Duodenal mucosa (tissue), 2 donors: ENCODE results near the gene TMEM198.

Experiments used
- H3K27ac ChIP-seq: one replicate; pipeline ENCODE4 v1.7.0; 2013; ENCODE audit warnings: low read depth, low read length
- H3K27me3 ChIP-seq, 2 donors: one replicate each; pipeline ENCODE4 v1.7.0; 2013; ENCODE audit warnings: low read length in 2 of 2, control low read depth in 1 of 2; ENCODE audit not compliant: insufficient read depth in 2 of 2, control insufficient read depth in 1 of 2
- H3K36me3 ChIP-seq, 2 donors: one replicate each; pipeline ENCODE4 v1.7.0; 2013; ENCODE audit warnings: low read length in 2 of 2, control low read depth in 1 of 2; ENCODE audit not compliant: insufficient read depth in 2 of 2, control insufficient read depth in 1 of 2
- H3K4me1 ChIP-seq, 2 donors: one replicate each; pipeline ENCODE4 v1.7.0; 2013; ENCODE audit warnings: low read length in 2 of 2, control low read depth in 1 of 2; ENCODE audit not compliant: insufficient read depth in 2 of 2, control insufficient read depth in 1 of 2
- H3K4me3 ChIP-seq, 2 donors: one replicate each; pipeline ENCODE4 v1.7.0; 2013; ENCODE audit warnings: low read length in 2 of 2, low read depth in 1 of 2
- H3K9ac ChIP-seq, 2 donors: one replicate each; pipeline ENCODE4 v1.7.0; 2013; ENCODE audit warnings: low read length in 2 of 2, low read depth in 1 of 2
- H3K9me3 ChIP-seq, 2 donors: one replicate each; pipeline ENCODE4 v1.7.0; 2013; ENCODE audit warnings: low read length in 2 of 2, control low read depth in 1 of 2; ENCODE audit not compliant: control insufficient read depth in 1 of 2

Gene TMEM198

GRCh38 chr2:219570924-219571310, 27.1 kb downstream of the TMEM198 start:
- peak overlapping the region; percentile 55 to 61 for H3K4me3 ChIP-seq
- H3K27ac ChIP-seq = no peak overlapping the region
- H3K27me3 ChIP-seq = peaks cover 8 to 17% of the 10 kb centered on the region in 2 donors
- peak overlapping the region in 1 of 2 donors; percentile 47 for H3K9ac ChIP-seq
- no peaks in the 10 kb centered on the region for H3K36me3 ChIP-seq
- peaks cover under 1 to 1% of the 10 kb centered on the region in 2 donors for H3K4me1 ChIP-seq
- H3K9me3 ChIP-seq = no peaks in the 10 kb centered on the region

- H3K9me3 ChIP-seq = no peaks in the 10 kb centered on the region
- peak within 1 kb of the TSS; percentile 55 to 61 for H3K4me3 ChIP-seq
- no peak within 1 kb of the TSS for H3K27ac ChIP-seq
- peaks cover 10 to 24% of the 10 kb centered on the region in 2 donors for H3K27me3 ChIP-seq
- no peaks in the 10 kb centered on the region for H3K36me3 ChIP-seq
- no peaks in the 10 kb centered on the region for H3K4me1 ChIP-seq
- H3K9ac ChIP-seq = peak within 1 kb of the TSS in 1 of 2 donors; percentile 47
These were observed 27.7 kb downstream of the TMEM198 start, which contains the start of gene OBSL1 for GRCh38 chr2:219571311-219572236. OBSL1 (minus strand) TSS chr2:219571539; CDS start chr2:219571232, 307 bp downstream.

- H3K4me1 ChIP-seq = no peaks in the 10 kb centered on the region
- H3K27ac ChIP-seq = no peak within 1 kb of the TSS
- H3K9ac ChIP-seq = no peak within 1 kb of the TSS
- H3K27me3 ChIP-seq = peaks cover 16 to 32% of the 10 kb centered on the region in 2 donors
- H3K9me3 ChIP-seq = no peaks in the 10 kb centered on the region
- H3K4me3 ChIP-seq = peak within 1 kb of the TSS in 1 of 2 donors; percentile 21
- H3K36me3 ChIP-seq = no peaks in the 10 kb centered on the region
These were observed 28.6 kb downstream of the TMEM198 start, which contains the start of gene INHA for GRCh38 chr2:219572237-219573001. INHA (plus strand) TSS chr2:219572310; CDS start chr2:219572375, 65 bp downstream.

GRCh38 chr2:219573166-219573565, 29.3 kb downstream of the TMEM198 start:
- Histone ChIP-seq H3K4me1 (no peaks in the 10 kb centered on the region), H3K4me3 (no peak overlapping the region), H3K9ac (no peak overlapping the region), H3K36me3 (no peaks in the 10 kb centered on the region), H3K9me3 (no peaks in the 10 kb centered on the region), H3K27me3 (peaks cover 16 to 32% of the 10 kb centered on the region in 2 donors), H3K27ac (no peak overlapping the region)

- Histone ChIP-seq H3K9ac (no peak overlapping the region), H3K9me3 (no peaks in the 10 kb centered on the region), H3K27me3 (peaks cover 16 to 32% of the 10 kb centered on the region in 2 donors), H3K4me1 (no peaks in the 10 kb centered on the region), H3K4me3 (no peak overlapping the region), H3K36me3 (no peaks in the 10 kb centered on the region), H3K27ac (no peak overlapping the region)
These were observed 30.9 kb downstream of the TMEM198 start for GRCh38 chr2:219574484-219575311.

- H3K9ac ChIP-seq = no peak overlapping the region
- H3K4me3 ChIP-seq = no peak overlapping the region
- no peaks in the 10 kb centered on the region for H3K9me3 ChIP-seq
- H3K27ac ChIP-seq = no peak overlapping the region
- H3K27me3 ChIP-seq = peaks cover 16 to 32% of the 10 kb centered on the region in 2 donors
- no peaks in the 10 kb centered on the region for H3K4me1 ChIP-seq
- no peaks in the 10 kb centered on the region for H3K36me3 ChIP-seq
These were observed 32.0 kb downstream of the TMEM198 start for GRCh38 chr2:219575566-219576504.

- Histone ChIP-seq H3K4me1 (no peaks in the 10 kb centered on the region), H3K27ac (no peak overlapping the region), H3K9ac (no peak overlapping the region), H3K27me3 (peaks cover 16 to 28% of the 10 kb centered on the region in 2 donors), H3K36me3 (no peaks in the 10 kb centered on the region), H3K4me3 (no peak overlapping the region), H3K9me3 (no peaks in the 10 kb centered on the region)
These were observed 32.9 kb downstream of the TMEM198 start for GRCh38 chr2:219576505-219577388.

GRCh38 chr2:219578811-219579613, 35.2 kb downstream of the TMEM198 start:
- Histone ChIP-seq H3K4me1 (no peaks in the 10 kb centered on the region), H3K9ac (no peak overlapping the region), H3K27ac (no peak overlapping the region), H3K27me3 (peaks cover 13 to 21% of the 10 kb centered on the region in 2 donors), H3K36me3 (no peaks in the 10 kb centered on the region), H3K9me3 (no peaks in the 10 kb centered on the region), H3K4me3 (no peak overlapping the region)
